K562 (cell line): ENCODE results near the gene HOXC12. TPM values are rescaled to one million over a fixed set of nuclear protein-coding genes. Genes with fewer than 3 reads are reported as not detected.
A peak's percentile ranks its signal among the peaks of the same experiment; 100 is the strongest.

Source experiments
- ATAC-seq: fragments of 200-7000 bp; cut with Tn5 transposase; 3 replicates; pipeline ENCODE4 v1.9.1; 2020; ENCODE audit warnings: moderate library complexity
- BruUV-seq: library from RNA; stranded (reverse); fragments of 400-500 nt; replicated peaks from 2 replicates; lab custom pipeline; 2021; lab: Mats Ljungman, UMichigan
- CTCF ChIA-PET: fragments of 300-600 bp; formaldehyde crosslinking; extraction: SDS; loops from one replicate; lab custom pipeline; 2021; ENCODE audit warnings: low intra/inter-chr PET ratio; lab: Yijun Ruan, JAX
- POLR2A ChIA-PET: fragments of 300-600, 350-650 bp; sonication (Branson Sonifier 250); formaldehyde crosslinking; extraction: SDS; loops from one replicate; lab custom pipeline; 2021; ENCODE audit warnings: antibody characterized with exemption, inconsistent platforms; lab: Yijun Ruan, JAX
- DNase-seq, 4 experiments: peaks; one replicate each; pipeline versions ENCODE4 v3.0.0 to v3.0.0-alpha.2; 2011 to 2018; ENCODE audit warnings: low spot score in 3 of 4, mixed read lengths in 3 of 4; ENCODE audit errors: extremely low read depth in 1 of 4
- FAIRE-seq: peaks from 2 replicates; lab custom pipeline; 2011; peaks lifted over from hg19 to GRCh38; lab: Jason Lieb, UNC
- H2AFZ ChIP-seq: 2 replicates; pipeline ENCODE4 v1.6.0; 2011; ENCODE audit warnings: low read depth, low read length, control low read depth, inconsistent platforms
- H3K27ac ChIP-seq: fragments of 200-600 bp; 3 replicates; pipeline ENCODE4 v1.8.0; 2011; ENCODE audit warnings: low read depth, mild to moderate bottlenecking, control low read depth, inconsistent platforms, low read length, moderate library complexity, mixed read lengths; ENCODE audit errors: extremely low read depth
- H3K27me3 ChIP-seq, 2 experiments: fragments of 300-600 bp in 1 of 2; 2 replicates in 1 of 2; 3 replicates in 1 of 2; pipeline versions ENCODE4 v1.6.0 to v1.8.0; 2011; ENCODE audit warnings: inconsistent platforms in 2 of 2, low read length in 2 of 2, mild to moderate bottlenecking in 1 of 2, mixed read lengths in 1 of 2, moderate library complexity in 1 of 2; ENCODE audit not compliant: control insufficient read depth in 2 of 2, insufficient read depth in 2 of 2
- H3K36me3 ChIP-seq: fragments of 300-600 bp; 3 replicates; pipeline ENCODE4 v1.8.0; 2011; ENCODE audit warnings: mild to moderate bottlenecking, low read length, inconsistent platforms; ENCODE audit not compliant: control insufficient read depth, insufficient read depth
- H3K4me1 ChIP-seq, 2 experiments: fragments of 200-600 bp in 1 of 2; replicated peaks in 1 of 2; 2 replicates in 1 of 2; 3 replicates in 1 of 2; pipeline versions ENCODE4 v1.5.1 to v1.8.0; 2011; ENCODE audit warnings: inconsistent platforms in 2 of 2, low read length in 2 of 2, mild to moderate bottlenecking in 1 of 2, mixed read lengths in 1 of 2, moderate library complexity in 1 of 2; ENCODE audit not compliant: control insufficient read depth in 2 of 2, insufficient read depth in 2 of 2
- H3K4me2 ChIP-seq: 2 replicates; pipeline ENCODE4 v1.6.1; 2011; ENCODE audit warnings: low read length, control low read depth, inconsistent platforms, mixed read lengths; ENCODE audit not compliant: insufficient read depth
- H3K4me3 ChIP-seq: fragments of 200-600 bp; sonication (generic), shearing (Covaris generic); 2 replicates; pipeline ENCODE4 v1.5.1; 2016; ENCODE audit warnings: control low read depth, inconsistent platforms
- H3K79me2 ChIP-seq: fragments of 200-600 bp; 3 replicates; pipeline ENCODE4 v1.8.0; 2011; ENCODE audit warnings: low read length, inconsistent platforms; ENCODE audit not compliant: control insufficient read depth, insufficient read depth
- H3K9ac ChIP-seq, 2 experiments: 2 replicates each; pipeline versions ENCODE4 v1.6.0 to v1.6.1; 2011; ENCODE audit warnings: low read depth in 2 of 2, low read length in 2 of 2, control low read depth in 1 of 2, inconsistent platforms in 1 of 2, mild to moderate bottlenecking in 1 of 2, mixed read lengths in 1 of 2; ENCODE audit not compliant: insufficient read depth in 1 of 2
- H3K9me1 ChIP-seq: one replicate; pipeline ENCODE4 v1.6.0; 2011; ENCODE audit warnings: inconsistent platforms, mild to moderate bottlenecking, low read length, moderate library complexity; ENCODE audit not compliant: control insufficient read depth, insufficient read depth
- H3K9me3 ChIP-seq: replicated peaks from 2 replicates; pipeline ENCODE4 v1.5.1; 2011; ENCODE audit warnings: low read depth, low read length, inconsistent platforms; ENCODE audit not compliant: control insufficient read depth, insufficient read depth
- H4K20me1 ChIP-seq: replicated peaks from 2 replicates; pipeline ENCODE4 v1.6.1; 2011; ENCODE audit warnings: low read length, inconsistent platforms, mixed read lengths; ENCODE audit not compliant: control insufficient read depth, insufficient read depth
- CTBP1 ChIP-seq: fragments of 450-650 bp; IDR thresholded peaks from 2 replicates; pipeline ENCODE4 v1.6.1; 2016; ENCODE audit warnings: borderline replicate concordance
- ELF2 ChIP-seq: fragments of 250-450 bp; sonication (Bioruptor Pico); IDR thresholded peaks from 2 replicates; pipeline ENCODE4 v1.5.0; 2021; ENCODE audit warnings: mild to moderate bottlenecking
- ESRRA ChIP-seq: fragments of 450-650 bp; IDR thresholded peaks from 2 replicates; pipeline ENCODE4 v1.6.1; 2014; ENCODE audit warnings: low read depth, mild to moderate bottlenecking, moderate library complexity, borderline replicate concordance
- NR1H2 ChIP-seq: sonication (generic); formaldehyde crosslinking; IDR thresholded peaks from 2 replicates; pipeline ENCODE4 v1.4.0; 2020; ENCODE audit warnings: mild to moderate bottlenecking, missing genetic modification reagents
- SRSF7 ChIP-seq: fragments of 200-400 bp; formaldehyde crosslinking; optimal IDR thresholded peaks from 2 replicates; pipeline ENCODE3; 2017; ENCODE audit warnings: mild to moderate bottlenecking, low read depth, low read length
- TEAD4 ChIP-seq, 2 experiments: sonication (generic) in 1 of 2; formaldehyde crosslinking in 1 of 2; IDR thresholded peaks; 2 replicates each; pipeline versions ENCODE4 v1.6.1 to v1.8.0; 2012 to 2022; ENCODE audit warnings: borderline replicate concordance in 1 of 2, inconsistent platforms in 1 of 2, low read length in 1 of 2, mild to moderate bottlenecking in 1 of 2, missing genetic modification reagents in 1 of 2
- ZBTB17 ChIP-seq: fragments of 450-650 bp; formaldehyde crosslinking; IDR thresholded peaks from 2 replicates; pipeline ENCODE4 v1.4.0; 2020; ENCODE audit warnings: mild to moderate bottlenecking
- ZFPM2 ChIP-seq: fragments of 250-450 bp; sonication (Bioruptor Pico); IDR thresholded peaks from 2 replicates; pipeline ENCODE4 v1.5.1; 2022; ENCODE audit warnings: mild to moderate bottlenecking
- ZNF143 ChIP-seq: sonication (generic); formaldehyde crosslinking; IDR thresholded peaks from 2 replicates; pipeline ENCODE4 v1.9.0; 2022; ENCODE audit warnings: mild to moderate bottlenecking, missing genetic modification reagents
- ZNF583 ChIP-seq: fragments of 250-450 bp; sonication (Bioruptor Pico); IDR thresholded peaks from 2 replicates; pipeline ENCODE4 v1.4.0; 2020
- ZNF780A ChIP-seq: fragments of 250-450 bp; sonication (Bioruptor Pico); IDR thresholded peaks from 2 replicates; pipeline ENCODE4 v1.5.0; 2021; ENCODE audit warnings: mild to moderate bottlenecking
- ZNF785 ChIP-seq: fragments of 250-450 bp; sonication (Bioruptor Pico); IDR thresholded peaks from 2 replicates; pipeline ENCODE4 v1.4.0; 2020; ENCODE audit warnings: mild to moderate bottlenecking
- WGBS: fragments of 100-300 bp; shearing (Covaris generic); methylation state at CpG from one replicate; pipeline ENCODE4 v1.1.6; 2016; ENCODE audit warnings: low coverage, mixed read lengths; ENCODE audit not compliant: insufficient coverage; ENCODE audit errors: missing lambda C conversion rate; 5-methylcytosine and 5-hydroxymethylcytosine counted together
- in situ Hi-C: fragments of 300-500 bp; cut with MboI; formaldehyde crosslinking; loops from 4 replicates; pipeline ENCODE4 v1.15.0; 2018; ENCODE audit warnings: inconsistent platforms, mixed read lengths
- intact Hi-C: fragments of 100-400 bp; cut with micrococcal nuclease; formaldehyde crosslinking; loops from 2 replicates; pipeline ENCODE4 v1.14.2; 2022
- polyA plus RNA-seq, 8 experiments: library from polyadenylated mRNA; depleted of rRNA in 4 of 8; stranded (reverse) in 5 of 8; unstranded in 3 of 8; fragments of >200 nt; fragmentation: Nextera tagmentation in 2 of 8; fragmentation: Illumina TruSeq in 1 of 8; extraction: Ambion mirVana in 2 of 8; extraction: Trizol in 1 of 8; gene quantifications; 2 replicates each; pipeline versions ENCODE4 v1.2.1 to v1.2.3, GENCODE V29; 2011 to 2014; ENCODE audit warnings: inconsistent platforms in 1 of 8, missing spikeins in 1 of 8
- total RNA-seq, 7 experiments: library from RNA; depleted of rRNA in 6 of 7; stranded (reverse); fragments of >200 nt in 6 of 7; fragmentation: Illumina TruSeq in 2 of 7; extraction: Trizol in 2 of 7; gene quantifications; 2 replicates each; pipeline versions ENCODE4 v1.2.1 to v1.2.3, GENCODE V29; 2011 to 2021; ENCODE audit warnings: low replicate concordance in 1 of 7
- TF ChIP-seq, protein P1 (sequence below): fragments of 450-650 bp; IDR thresholded peaks from 2 replicates; pipeline ENCODE4 v1.6.1; 2016; ENCODE audit warnings: low read depth

Gene HOXC12
- total and polyA plus RNA-seq, 9 of the 15 experiments (the other 6 are each of a cell fraction or from before 2014, with no cell fraction given), result 0.04 to 0.36 (median 0.11) TPM; not detected in 1

- ATAC-seq, result no peak
- H3K79me2 ChIP-seq, result no peaks in the 10 kb centered on the region
- H3K9ac ChIP-seq, result peak overlapping the region in 1 of 2 experiments; percentile 22; a peak in 1 of 4 replicates
- in situ Hi-C loops (no loop called here), intact Hi-C loops (no loop called here)
- H3K27ac ChIP-seq, result no peak overlapping the region
- POLR2A ChIA-PET, result interaction anchor here (0.7 kb wide), 1 partner anchor 606 kb away, joined by 4 read pairs; no protein-coding TSS in a partner anchor
- H3K36me3 ChIP-seq, result no peaks in the 10 kb centered on the region
- CTCF ChIA-PET, result no interaction called here
- H3K9me1 ChIP-seq, result no peaks in the 10 kb centered on the region
- FAIRE-seq, result no peak
- DNase-seq, result no peak
- H3K4me2 ChIP-seq, result no peak overlapping the region
- no TSS peak for BruUV-seq
- peaks cover 6% of the 10 kb centered on the region for H4K20me1 ChIP-seq
- peaks cover 12 to 47% of the 10 kb centered on the region in 2 experiments; a peak in 4 of 5 replicates for H3K4me1 ChIP-seq
- H3K4me3 ChIP-seq, result no peak overlapping the region
- no peaks in the 10 kb centered on the region for H3K9me3 ChIP-seq
- H2AFZ ChIP-seq, result no peak overlapping the region
- 22% methylated on average over 31 of the region's 34 CpGs for WGBS
- TF ChIP-seq SRSF7 (no peak), ZNF780A (no peak), ZBTB17 (CRISPR knock-in tag) (no peak), ELF2 (CRISPR knock-in tag) (no peak), ZNF785 (CRISPR knock-in tag) (no peak), CTBP1 (no peak), ZFPM2 (no peak), ZNF583 (CRISPR knock-in tag) (no peak), TEAD4 (IDR thresholded peaks at IDR 0.05; ENCODE audit: low read length) (no peak), TEAD4 (CRISPR knock-in tag; IDR thresholded peaks at IDR 0.05; ENCODE audit: borderline replicate concordance) (no peak), ZNF143 (no peak), NR1H2 (no peak), ESRRA (peak; percentile 61; the same call in 1 of the 2 replicates)
- TF ChIP-seq, protein P1, sequence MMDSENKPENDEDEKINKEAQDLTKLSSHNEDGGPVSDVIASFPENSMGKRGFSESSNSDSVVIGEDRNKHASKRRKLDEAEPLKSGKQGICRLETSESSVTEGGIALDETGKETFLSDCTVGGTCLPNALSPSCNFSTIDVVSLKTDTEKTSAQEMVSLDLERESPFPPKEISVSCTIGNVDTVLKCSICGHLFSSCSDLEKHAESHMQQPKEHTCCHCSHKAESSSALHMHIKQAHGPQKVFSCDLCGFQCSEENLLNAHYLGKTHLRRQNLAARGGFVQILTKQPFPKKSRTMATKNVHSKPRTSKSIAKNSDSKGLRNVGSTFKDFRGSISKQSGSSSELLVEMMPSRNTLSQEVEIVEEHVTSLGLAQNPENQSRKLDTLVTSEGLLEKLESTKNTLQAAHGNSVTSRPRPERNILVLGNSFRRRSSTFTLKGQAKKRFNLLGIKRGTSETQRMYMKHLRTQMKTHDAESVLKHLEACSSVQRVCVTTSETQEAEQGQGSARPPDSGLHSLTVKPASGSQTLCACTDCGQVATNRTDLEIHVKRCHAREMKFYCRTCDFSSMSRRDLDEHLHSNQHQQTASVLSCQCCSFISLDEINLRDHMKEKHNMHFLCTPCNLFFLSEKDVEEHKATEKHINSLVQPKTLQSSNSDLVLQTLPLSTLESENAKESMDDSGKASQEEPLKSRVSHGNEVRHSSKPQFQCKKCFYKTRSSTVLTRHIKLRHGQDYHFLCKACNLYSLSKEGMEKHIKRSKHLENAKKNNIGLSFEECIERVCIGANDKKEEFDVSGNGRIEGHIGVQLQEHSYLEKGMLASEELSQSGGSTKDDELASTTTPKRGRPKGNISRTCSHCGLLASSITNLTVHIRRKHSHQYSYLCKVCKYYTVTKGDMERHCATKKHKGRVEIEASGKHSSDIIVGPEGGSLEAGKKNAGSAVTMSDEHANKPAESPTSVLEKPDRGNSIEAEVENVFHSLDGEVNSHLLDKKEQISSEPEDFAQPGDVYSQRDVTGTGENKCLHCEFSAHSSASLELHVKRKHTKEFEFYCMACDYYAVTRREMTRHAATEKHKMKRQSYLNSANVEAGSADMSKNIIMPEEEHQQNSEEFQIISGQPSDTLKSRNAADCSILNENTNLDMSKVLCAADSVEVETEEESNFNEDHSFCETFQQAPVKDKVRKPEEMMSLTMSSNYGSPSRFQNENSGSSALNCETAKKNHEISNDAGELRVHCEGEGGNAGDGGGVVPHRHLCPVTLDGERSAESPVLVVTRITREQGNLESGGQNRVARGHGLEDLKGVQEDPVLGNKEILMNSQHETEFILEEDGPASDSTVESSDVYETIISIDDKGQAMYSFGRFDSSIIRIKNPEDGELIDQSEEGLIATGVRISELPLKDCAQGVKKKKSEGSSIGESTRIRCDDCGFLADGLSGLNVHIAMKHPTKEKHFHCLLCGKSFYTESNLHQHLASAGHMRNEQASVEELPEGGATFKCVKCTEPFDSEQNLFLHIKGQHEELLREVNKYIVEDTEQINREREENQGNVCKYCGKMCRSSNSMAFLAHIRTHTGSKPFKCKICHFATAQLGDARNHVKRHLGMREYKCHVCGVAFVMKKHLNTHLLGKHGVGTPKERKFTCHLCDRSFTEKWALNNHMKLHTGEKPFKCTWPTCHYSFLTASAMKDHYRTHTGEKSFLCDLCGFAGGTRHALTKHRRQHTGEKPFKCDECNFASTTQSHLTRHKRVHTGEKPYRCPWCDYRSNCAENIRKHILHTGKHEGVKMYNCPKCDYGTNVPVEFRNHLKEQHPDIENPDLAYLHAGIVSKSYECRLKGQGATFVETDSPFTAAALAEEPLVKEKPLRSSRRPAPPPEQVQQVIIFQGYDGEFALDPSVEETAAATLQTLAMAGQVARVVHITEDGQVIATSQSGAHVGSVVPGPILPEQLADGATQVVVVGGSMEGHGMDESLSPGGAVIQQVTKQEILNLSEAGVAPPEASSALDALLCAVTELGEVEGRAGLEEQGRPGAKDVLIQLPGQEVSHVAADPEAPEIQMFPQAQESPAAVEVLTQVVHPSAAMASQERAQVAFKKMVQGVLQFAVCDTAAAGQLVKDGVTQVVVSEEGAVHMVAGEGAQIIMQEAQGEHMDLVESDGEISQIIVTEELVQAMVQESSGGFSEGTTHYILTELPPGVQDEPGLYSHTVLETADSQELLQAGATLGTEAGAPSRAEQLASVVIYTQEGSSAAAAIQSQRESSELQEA, result peak; percentile 33; the same call in 1 of the 2 replicates
- H3K27me3 ChIP-seq, result peaks cover 41 to 61% of the 10 kb centered on the region in 2 experiments
These were observed 3.7 kb upstream of the HOXC12 start for GRCh38 chr12:53950789-53951576.
